RKO (cell line): ENCODE measurements around the gene P2RX7.
"Not testable (repeated sequence)": the region's sequence is repeated elsewhere in the genome, so short reads cannot be mapped to it uniquely, and the experiment has no call there.

Experiments used
- DNase-seq: peaks from one replicate; pipeline ENCODE4 v3.0.0-alpha.2; 2016; ENCODE audit warnings: low spot score

P2RX7 gene

DNA sequence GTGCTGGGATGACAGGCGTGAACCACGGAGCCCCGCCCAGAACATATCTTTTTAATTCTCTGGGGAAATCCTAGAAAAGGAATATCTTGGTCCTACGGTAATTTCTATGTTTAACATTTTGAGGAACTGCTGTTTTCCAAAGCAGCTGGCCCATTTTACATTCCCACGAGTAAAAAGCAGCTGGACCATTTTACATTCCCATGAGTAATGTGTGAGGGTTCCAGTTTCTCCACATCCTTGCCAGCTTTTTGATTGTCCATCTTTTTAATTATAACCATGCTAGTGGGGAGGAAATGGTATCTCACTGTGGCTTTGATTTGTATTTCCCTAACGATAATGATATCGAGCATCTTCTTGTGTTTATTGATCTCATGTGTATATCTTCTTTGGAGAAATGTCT, 72.8 kb downstream of the P2RX7 start:
- DNase-seq: no peak

DNA sequence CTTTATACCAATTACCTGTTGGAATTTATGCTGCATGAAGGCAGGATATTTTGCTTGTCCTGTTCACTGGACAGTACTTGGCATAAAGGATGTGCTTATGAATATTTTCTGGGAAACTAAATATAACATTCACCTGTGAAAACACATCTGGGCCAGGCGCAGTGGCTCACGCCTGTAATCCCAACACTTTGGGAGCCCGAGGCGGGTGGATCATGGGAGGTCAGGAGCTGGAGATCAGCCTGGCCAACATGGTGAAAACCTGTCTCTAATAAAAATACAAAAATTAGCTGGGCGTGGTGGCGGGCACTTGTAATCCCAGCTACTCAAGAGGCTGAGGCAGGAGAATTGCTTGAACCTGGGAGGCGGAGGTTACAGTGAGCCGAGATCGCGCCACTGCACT, 75.9 kb downstream of the P2RX7 start:
- not testable (repeated sequence) for DNase-seq

DNA sequence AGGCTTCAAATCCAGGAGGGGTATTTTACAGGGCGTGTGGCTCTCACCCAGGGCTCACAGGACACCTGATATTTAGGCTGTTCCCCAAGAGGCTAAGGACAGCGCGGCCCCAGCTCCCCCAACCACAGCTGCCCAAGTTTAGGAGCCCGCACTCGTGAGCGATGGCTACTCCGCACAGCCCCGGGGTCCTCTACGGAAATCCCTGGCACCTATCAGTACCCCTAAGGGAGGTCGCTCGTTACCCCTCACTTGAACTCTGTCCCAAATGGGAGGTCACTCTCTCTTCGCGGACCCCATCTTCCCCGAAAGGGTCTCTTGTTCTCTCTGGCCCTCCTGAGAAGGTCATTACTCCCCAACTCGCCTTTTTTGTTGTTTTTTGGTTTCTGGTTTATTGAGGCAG, 76.5 kb downstream of the P2RX7 start:
- no peak for DNase-seq

DNA sequence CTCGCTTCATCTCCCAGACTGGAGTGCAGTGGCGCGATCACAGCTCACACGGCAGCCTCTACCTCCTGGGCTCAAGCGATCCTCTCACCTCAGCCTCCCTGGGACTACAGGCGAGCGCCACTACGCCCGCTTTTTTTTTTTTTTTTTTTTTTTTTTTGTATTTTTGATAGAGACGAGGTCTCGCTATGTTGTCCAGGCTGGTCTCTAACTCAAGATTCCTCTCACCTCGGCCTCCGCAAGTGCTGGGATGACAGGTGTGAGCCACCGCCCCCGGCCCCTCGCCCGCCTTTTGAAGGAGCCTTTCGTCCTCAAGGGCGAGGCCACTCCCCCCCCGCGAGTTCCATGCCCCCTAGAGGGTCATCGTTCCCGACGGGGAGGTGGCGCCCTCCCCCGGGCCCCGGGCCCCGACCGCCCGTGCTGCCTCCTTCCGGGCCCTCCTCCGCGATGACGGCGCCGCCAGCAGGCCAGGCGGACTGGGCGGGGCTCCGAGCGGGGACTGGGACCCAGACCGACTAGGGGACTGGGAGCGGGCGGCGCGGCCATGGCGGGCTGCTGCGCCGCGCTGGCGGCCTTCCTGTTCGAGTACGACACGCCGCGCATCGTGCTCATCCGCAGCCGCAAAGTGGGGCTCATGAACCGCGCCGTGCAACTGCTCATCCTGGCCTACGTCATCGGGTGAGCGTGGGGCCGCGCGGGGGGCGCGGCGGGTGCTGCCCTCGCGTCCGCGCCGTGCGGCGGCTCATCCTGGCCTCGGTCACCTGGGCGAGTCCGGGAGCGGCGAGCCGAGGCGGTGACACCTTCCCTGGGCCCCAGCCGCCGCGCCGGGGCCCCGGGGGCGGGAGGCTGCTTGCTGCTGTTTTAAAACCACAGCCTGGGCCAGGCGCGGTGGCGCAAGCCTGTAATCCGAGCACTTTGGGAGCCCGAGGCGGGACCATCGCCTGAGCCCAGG, 77.2 kb downstream of the P2RX7 start, which contains the start of gene P2RX4:
Gene P2RX4, plus strand, starts transcription at position 506 of the 949 bp plus-strand sequence. Its CDS starts 36 bp downstream, at position 542.
- peak; percentile 83 for DNase-seq

DNA sequence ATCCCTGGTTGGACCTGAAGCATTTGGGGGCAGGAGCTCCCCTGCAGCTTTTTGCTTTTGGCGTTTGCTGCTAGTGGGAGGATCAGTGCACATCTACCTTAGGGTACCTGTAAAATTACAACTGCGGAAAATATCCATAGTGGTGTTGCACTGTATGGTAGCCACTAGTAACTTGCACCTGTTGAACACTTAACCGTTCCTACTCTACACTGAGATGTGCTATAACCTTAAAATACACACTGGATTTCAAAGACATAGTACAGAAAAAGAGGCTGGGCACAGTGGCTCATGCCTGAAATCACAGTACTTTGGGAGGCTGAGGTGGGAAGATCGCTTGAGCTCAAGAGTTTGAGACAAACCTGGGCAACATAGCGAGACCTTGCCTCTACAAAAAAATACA, 80.2 kb downstream of the P2RX7 start:
- DNase-seq: no peak

DNA sequence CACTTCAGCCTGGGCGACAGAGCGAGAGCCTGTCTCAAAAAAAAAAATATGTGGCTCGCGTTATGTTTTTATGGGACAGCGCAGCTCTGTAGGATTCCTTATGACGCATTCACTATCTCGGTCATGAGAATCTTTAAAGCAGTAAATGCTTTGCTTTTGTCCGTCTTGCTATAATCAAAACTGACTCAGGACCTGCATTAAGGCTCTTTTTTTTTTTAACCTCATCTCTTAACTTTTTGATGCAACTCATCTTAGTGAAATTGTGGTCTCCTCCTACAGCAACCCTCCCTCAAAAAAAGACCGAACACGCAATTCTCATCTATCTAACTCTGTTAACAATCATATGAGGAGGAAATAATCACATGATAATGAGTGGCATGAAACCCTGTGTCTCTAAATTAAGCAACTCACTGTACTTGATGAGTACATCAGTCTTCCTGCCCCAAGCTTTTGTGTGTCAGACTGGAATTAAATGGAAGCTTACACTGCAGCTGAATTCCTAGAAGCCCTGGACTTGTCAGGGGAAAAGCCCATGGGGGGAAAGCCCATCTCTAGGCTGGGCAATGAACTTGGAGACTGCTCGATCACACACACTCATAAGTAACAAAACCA, 81.6 kb downstream of the P2RX7 start:
- peak; percentile 43 for DNase-seq

DNA sequence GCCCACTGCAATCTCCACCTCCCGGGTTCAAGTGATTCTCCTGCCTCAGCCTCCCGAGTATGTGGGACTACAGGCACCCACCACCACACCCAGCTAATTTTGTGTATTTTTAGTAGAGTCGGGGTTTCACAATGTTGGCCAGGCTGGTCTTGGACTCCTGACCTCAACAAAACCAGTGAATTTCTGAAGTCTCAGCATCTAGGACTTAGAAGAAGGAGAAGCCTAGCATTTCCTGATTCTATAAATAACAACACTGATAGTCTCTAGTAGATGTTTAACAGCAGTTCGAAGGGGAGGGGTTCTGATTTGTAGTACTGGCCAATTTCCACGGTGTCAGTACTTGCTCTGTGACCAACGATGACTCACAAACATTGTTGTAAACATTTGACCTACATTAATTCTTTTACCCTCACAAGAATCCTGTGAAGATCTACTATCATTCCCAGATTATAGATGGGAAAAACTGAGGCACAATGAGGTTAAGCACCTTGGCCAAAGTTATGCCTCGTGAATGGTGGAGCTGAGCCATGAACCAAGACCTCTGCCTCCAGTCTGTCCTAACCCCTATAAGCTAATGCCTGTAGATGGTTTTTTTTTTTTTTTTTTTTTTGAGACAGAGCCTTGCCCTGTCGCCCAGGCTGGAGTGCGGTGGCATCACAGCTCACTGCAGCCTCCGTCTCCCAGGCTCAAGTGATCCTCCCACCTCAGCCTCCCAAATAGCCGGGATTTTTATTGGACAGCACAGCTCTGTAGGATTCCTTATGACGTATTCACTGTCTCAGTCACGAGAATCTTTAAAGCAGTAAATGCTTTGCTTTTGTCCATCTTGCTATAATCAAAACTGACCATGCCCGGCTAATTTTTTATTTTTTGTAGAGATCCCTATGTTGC, 82.4 kb downstream of the P2RX7 start:
- DNase-seq: peak; percentile 72

DNA sequence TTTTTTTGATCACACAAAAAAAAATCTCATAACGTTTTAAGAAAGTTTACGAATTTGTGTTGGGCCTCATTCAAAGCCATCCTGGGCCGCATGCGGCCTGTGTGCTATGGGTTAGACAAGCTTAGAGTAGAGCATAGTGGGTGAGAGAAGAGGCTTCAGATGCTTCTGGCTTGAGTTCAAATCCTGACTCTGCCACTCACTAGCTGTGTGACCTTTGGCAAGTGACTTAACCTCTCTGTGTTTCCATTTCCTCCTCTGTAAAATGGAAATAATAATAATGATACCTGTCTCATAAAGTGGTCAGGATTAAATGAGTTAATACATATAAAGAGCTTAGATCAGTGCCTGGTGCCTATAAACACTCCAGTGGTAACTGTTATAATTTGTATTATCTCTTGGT, 83.4 kb downstream of the P2RX7 start:
- no peak for DNase-seq

DNA sequence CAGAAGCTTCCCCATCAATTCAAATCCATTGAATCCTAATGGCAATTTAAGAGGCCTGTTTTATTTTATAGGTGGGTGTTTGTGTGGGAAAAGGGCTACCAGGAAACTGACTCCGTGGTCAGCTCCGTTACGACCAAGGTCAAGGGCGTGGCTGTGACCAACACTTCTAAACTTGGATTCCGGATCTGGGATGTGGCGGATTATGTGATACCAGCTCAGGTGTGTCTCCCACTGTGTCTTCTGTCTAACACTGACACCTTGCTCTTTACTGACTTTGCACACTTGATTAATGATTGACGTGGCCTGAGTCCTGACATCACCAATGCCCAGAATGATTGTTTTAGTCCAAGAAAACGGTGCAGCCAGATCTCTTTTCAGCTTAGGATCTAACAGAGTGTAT, 84.4 kb downstream of the P2RX7 start:
- no peak for DNase-seq

DNA sequence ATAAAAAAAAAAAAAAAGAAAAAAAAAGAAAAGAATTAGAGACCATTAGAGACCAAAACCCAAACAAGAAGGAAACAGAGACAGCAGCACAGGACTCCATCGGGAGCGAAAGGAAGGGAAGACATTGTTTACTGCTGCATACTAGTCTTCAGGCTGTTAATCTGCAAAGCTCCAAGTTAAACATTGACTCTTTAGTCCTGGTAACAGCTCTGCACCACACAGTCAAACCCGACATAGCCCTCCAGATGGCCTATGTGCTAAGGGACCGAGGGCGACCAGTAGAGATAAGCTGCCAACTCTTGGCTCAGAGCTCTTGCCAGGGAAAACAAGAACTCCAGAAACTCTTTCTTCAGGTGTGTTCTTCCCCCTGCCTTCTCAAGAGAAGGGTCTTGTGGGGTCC, 85.1 kb downstream of the P2RX7 start:
- no peak for DNase-seq

DNA sequence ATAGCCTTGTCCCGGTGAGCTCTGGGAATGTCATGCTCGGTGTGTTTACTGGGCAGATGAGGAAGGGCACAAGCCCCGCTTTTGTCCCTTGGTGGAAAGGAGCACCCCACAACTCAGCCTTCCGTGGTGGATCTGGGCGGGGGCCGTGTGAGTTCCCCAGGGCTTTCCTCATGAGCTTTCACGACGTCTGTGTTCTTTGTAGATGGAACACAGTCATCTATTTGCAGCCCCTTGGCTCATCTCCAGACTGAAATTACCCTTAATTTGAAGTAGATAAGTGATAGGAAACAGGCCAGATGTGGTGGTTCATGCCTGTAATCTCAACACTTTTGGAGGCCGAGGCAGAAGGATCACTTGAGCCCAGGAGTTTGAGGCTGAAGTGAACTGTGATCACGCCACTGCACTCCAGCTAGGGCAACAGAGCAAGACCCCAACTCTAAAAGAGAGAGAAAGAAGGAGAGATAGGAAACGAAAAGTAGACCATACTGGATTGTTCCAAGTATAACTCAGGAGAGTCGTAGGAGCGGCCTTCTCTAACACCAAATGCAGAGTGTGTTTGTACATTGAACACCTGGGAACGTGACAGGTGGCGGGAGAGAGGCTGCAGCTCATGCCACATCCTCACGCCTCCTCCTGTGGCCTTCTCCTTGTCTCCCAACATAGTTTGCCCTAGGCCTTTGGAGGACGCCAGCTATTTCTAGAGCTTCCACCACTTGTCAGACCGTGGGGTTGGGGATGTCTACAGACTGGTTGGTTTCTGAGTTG, 86.1 kb downstream of the P2RX7 start:
- DNase-seq: no peak

DNA sequence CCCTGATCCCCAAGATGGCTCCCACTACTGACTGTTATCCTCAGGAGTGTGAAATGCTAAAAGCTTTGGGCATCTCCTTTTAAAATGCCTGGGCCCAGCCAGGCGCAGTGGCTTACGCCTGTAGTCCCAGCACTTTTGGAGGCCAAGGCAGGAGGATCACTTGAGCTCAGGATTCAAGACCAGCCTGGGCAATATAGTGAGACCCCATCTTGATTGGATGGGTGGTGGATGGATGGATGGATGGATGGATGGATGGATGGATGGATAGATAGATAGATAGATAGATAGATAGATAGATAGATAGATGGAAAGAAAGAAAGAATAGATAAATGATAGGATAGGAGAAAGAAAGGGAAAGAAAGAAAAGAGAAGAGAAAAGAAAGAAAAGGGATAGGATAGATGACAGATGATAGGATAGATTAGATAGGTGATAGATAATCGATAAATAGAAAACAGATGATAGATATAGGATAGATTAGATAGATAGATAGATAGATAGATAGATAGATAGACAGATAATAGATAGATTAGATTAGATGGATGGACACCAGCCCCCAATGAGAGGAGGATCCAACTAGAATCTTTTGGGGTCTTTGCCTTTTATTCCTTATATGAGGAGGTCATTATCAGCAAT, 86.8 kb downstream of the P2RX7 start:
- no peak for DNase-seq

DNA sequence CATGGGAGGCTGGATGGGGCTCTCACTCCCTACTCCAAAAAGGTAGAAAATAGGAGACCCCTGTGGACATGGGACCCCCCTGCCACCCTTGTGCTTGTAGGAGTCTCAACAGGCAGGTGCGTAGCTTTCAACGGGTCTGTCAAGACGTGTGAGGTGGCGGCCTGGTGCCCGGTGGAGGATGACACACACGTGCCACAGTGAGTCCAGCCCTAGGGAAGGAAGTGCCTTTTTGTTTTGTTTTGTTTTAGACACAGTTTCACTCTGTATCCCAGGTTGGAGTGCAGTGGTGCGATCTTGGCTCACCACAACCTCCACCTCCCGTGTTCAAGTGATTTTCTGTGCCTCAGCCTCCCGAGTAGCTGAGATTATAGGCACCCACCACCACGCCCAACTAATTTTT, 90.2 kb downstream of the P2RX7 start:
- DNase-seq: no peak

DNA sequence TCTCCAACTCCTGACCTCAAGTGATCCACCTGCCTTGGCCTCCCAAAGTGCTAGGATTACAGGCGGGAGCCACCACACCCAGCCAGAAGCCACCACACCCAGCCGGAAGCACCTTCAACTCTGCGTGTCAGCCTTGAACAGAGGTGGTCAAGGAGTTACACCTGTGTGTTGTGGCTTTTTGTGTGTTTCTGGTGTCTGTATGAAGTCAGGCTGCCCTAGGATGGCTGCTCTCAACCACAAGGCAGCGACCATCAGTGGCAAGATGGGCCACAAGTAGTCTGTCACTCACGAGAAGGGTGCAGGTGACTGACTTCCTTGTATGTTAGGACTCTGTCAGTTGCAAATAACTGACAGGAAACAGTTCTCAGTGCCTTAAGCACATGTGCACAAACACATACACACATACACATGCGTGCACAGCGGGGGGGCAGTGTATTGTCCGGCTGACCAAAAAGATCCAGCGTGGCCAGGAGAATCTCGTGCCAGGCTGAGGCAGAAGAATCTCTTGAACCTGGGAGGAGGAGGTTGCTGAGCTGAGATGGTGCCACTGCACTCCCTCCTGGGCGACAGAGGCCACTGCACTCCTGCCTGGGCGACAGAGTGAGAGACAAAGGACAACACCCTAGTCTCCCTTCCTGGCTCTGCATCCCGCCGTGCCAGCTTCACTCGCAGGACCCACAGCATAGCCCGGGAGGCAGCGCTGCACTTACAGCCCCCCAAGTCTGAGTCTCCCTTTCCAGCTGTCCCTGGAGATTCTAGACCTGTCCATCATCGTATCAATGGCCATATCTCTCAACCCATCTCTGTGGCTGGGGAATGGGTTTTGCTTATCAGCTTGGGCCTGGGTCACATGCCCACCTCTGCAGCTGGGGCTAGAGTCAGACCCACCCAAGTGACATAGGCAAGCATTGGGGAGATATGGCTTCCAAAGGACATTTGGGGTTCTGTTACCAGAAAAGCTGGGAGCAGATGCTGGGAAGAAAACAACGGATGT, 90.9 kb downstream of the P2RX7 start:
- DNase-seq: no peak

DNA sequence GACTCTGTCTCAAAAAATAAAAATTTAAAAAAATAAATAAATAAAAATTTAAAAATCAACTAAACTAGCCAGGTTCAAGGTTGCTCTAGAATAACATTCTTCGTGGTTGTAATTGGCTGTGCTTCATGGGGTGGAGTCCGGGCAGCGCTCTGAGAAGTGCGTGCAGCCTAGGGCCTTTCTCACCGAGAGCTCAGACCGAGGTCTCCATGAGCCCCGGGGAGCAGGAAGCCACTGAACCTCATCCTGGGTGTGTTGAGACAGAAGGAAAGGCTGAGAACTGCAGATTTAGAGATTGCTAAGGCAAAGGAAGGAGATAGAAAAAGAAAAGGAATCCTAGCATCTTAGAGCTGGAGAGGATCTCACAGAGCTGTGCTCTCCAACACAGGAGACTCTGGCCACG, 91.9 kb downstream of the P2RX7 start:
- DNase-seq: no peak

DNA sequence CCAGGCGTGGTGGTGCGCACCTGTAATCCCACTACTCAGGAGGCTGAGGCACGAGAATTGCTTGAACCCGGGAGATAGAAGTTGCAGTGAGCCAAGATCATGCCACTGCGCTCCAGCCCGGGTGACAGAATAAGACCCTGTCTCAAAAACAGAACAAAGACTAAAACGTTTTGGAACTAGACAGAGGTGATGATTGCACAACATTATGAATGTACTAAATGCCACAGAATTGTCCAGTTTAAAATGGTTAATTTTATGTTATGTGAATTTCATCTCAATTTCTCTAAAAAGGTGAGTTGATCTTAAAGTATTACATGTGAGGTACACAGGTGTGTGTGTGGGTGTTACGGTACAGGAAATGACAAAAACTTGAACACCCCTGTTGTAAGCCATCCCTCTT, 93.7 kb downstream of the P2RX7 start:
- DNase-seq: no peak

DNA sequence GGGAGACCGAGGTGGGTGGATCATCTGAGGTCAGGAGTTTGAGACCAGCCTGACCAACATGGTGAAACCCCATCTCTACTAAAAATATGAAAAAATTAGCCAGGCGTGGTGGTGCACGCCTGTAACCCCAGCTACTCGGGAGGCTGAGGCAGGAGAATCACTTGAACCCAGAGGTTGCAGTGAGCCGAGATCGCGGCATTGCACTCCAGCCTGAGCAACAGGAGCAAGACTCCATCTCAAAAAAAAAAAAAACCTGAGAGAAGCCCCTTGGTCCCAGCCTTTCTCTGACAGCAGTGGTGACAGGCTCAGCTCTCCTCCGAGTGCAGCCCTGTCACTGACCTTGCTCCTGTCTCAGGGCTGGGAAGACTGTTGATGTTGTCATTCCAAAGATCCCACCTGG, 94.2 kb downstream of the P2RX7 start:
- not testable (repeated sequence) for DNase-seq

DNA sequence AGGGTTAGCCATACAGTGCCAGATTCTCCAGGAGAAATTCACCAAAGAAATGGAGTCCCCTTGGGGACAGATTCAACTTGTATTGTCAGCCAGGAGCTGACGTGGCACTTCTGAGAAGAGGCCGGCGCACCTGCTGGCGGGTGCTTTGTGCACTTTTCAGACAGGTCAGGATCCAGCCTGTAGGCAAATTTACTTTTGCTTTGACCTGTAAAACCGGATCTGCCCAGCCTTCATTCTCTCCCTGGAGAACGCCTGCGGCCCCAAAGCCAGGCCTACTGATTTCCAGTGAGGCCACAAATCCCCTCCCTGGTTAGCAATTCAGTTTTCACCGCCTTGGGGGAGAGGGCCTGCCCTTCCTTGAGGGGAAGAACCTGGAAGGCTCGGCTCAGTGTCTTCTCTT, 94.6 kb downstream of the P2RX7 start:
- no peak for DNase-seq

DNA sequence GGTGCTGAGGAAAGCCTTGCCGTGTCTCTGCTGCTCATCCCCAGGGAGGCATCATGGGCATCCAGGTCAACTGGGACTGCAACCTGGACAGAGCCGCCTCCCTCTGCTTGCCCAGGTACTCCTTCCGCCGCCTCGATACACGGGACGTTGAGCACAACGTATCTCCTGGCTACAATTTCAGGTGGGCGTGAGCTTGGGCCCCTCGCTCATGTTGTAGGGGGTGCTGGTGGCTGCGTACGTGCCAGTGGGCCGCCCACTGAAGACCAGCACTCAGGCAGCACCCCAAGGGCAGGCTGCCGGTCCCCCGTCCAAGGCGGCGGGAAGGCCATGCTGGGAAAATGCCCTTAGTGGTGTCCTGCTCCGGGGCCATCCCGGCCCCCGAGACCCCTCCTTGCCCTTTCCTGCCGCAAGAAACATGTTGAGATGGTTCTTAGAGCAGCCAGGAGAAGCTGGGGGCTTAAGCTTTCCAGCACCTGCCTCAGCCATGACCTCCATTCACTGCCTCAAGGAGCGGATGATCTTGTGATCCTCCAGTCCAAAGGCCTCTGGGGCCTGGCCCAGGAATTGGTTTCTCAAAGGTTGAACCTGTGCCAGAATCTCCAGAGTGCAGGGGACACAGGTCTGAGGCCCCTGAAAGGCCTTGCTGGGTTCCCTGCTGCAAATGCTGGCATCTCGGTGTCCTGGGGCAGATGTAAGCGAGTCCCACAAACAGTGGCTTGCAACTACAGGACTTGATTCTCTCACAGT, 96.4 kb downstream of the P2RX7 start:
- DNase-seq: no peak
